Skeletal muscle tissue (tissue), 4 donors: Measurements from ENCODE around the gene IGF1R. TPM values are rescaled to one million over a fixed set of nuclear protein-coding genes. Genes with fewer than 3 reads are reported as not detected.

Experiments used
- H3K27ac ChIP-seq: one replicate; pipeline ENCODE4 v1.7.0; 2013; ENCODE audit warnings: mild to moderate bottlenecking, low read depth, low read length, inconsistent platforms
- H3K27me3 ChIP-seq, 3 donors: one replicate each; pipeline ENCODE4 v1.7.0; 2013; ENCODE audit warnings: low read length in 3 of 3; ENCODE audit not compliant: control insufficient read depth in 3 of 3, insufficient read depth in 3 of 3
- H3K36me3 ChIP-seq, 3 donors: one replicate each; pipeline ENCODE4 v1.7.0; 2013; ENCODE audit warnings: low read length in 3 of 3; ENCODE audit not compliant: control insufficient read depth in 3 of 3, insufficient read depth in 3 of 3
- H3K4me1 ChIP-seq, 3 donors: one replicate each; pipeline ENCODE4 v1.7.0; 2013; ENCODE audit warnings: low read length in 3 of 3, mild to moderate bottlenecking in 3 of 3; ENCODE audit not compliant: control insufficient read depth in 3 of 3, insufficient read depth in 3 of 3
- H3K4me3 ChIP-seq, 3 donors: one replicate each; pipeline ENCODE4 v1.7.0; 2013; ENCODE audit warnings: low read length in 3 of 3
- H3K9ac ChIP-seq, 3 donors: one replicate each; pipeline ENCODE4 v1.7.0; 2013; ENCODE audit warnings: low read length in 3 of 3, mild to moderate bottlenecking in 3 of 3, moderate library complexity in 2 of 3, low read depth in 1 of 3
- H3K9me3 ChIP-seq, 3 donors: one replicate each; pipeline ENCODE4 v1.7.0; 2013; ENCODE audit warnings: low read length in 3 of 3; ENCODE audit not compliant: control insufficient read depth in 3 of 3
- total RNA-seq: library from RNA; depleted of rRNA; stranded (reverse); fragments of >200 nt; gene quantifications from one replicate; pipeline ENCODE4 v1.2.3, GENCODE V29; 2014
- donor health status: Osteomylitis.

The IGF1R gene
- total RNA-seq, 1 donor from 2014 or later = 25.6 TPM

DNA sequence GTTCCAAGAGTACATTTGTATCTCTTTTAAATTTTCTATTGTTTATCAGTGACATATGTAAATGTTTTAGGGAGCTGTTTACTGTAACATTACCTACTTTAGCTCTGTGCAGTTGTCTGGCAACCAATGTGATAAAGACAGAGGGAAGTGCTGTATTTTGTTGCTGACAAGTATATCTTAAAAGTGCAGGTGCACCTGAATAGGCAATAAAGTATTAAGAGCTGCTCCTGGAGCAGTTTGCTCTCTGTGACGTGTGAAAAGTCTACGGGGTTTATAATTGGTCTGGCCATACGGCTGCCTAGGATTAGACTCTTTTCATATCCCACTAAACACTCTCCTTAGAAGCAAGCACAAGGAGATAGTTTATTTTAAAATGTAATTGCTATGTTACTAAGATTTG is 178.3 kb downstream of the IGF1R start:
- Histone ChIP-seq H3K27ac (no peak overlapping the region), H3K27me3 (no peaks in the 10 kb centered on the region), H3K9ac (no peak overlapping the region), H3K9me3 (peaks cover 3 to 20% (median 7%) of the 10 kb centered on the region in 3 donors), H3K4me3 (no peak overlapping the region), H3K36me3 (no peaks in the 10 kb centered on the region), H3K4me1 (peaks cover 0 to 6% (median 0%) of the 10 kb centered on the region in 3 donors)

DNA sequence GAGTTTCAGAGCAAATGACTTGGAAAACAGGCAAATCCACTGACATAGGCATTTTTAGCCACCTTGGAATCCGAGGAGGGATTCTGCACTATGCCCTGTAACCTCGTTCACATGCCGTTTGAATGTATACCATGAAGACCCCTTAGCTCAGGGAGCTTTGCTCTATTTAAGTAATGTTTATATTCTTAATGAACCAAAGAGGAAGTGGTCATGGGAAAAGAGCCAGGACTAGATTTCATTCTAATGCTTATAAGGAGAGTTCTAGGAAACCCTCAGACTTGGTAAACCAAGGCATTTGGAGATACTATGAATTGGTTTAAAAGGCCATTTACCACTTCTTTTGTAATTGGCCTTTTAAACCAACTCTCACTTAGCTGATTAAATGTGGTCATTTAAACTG is 178.9 kb downstream of the IGF1R start:
- Histone ChIP-seq H3K9me3 (peaks cover 3 to 25% (median 9%) of the 10 kb centered on the region in 3 donors), H3K27me3 (no peaks in the 10 kb centered on the region), H3K4me3 (no peak overlapping the region), H3K36me3 (no peaks in the 10 kb centered on the region), H3K9ac (no peak overlapping the region), H3K4me1 (peaks cover 0 to 6% (median 0%) of the 10 kb centered on the region in 3 donors), H3K27ac (no peak overlapping the region)

DNA sequence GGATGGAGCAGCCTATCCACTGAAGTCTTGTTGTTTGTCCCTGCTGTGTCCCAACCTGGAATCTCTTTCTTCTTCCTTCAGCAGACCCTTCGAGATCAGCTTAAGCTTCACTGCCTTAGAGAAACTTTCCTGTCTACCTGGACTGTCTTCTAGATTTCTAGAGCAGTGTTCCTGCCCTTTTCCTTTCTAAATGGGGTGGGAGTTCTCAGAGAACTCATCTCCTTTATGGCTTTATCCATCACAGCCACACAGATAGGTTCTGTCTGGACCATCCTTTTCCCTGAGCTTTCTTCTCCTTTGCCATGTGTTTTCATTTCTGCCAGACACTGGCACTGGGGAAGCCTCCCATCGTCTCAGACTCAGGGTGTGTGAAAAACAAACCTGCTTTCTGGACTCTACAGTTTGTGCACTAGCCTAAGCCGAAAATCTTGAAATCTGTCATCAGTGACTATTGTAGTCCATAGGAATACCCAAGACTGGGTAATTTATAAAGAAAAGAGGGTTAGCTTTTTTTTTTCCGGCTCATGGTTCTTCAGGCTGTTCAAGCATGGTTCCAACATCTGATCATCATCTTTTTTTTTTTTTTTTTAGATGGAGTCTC is 181.8 kb downstream of the IGF1R start:
- no peaks in the 10 kb centered on the region for H3K36me3 ChIP-seq
- no peak overlapping the region for H3K27ac ChIP-seq
- H3K4me3 ChIP-seq = no peak overlapping the region
- no peaks in the 10 kb centered on the region for H3K4me1 ChIP-seq
- no peak overlapping the region for H3K9ac ChIP-seq
- H3K9me3 ChIP-seq = peaks cover 3 to 24% (median 9%) of the 10 kb centered on the region in 3 donors
- H3K27me3 ChIP-seq = no peaks in the 10 kb centered on the region

DNA sequence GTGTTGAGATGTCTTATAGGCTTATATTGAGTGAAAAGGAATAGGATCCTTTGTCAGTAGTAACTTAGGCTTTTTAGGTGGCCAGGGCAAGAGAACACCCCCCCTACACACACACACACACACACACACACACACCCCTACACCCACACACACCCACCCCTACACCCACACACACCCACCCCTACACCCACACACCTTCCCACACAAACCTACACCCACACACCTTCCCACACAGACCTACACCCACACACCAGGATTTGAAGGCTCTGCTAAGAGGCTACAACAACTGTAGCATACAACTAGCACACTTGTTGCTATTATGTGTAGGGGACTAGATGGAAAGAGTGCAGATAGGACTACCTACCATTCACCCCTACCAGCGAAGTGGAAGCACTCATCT is 186.6 kb downstream of the IGF1R start:
- no peaks in the 10 kb centered on the region for H3K27me3 ChIP-seq

DNA sequence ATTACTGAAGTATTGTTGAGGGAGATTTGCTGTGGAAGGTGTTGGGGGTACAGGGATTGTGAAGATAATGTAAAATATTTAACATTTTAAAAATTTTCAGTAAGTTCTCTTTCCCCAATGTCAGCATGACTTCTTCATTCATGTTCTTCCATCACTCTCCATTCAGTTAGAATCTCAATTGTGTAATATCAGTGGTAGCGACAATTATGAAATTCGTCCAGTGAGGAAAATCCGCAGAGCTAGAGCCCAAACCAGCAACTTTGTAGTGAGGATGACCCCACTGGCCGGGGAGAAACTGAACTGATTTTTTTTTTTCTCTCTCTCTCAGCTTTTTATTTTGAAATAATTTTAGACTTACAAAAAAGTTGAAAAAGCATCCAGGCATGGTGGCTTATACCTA is 187.5 kb downstream of the IGF1R start:
- no peak overlapping the region for H3K27ac ChIP-seq
- H3K4me1 ChIP-seq = peaks cover 0 to 10% (median 8%) of the 10 kb centered on the region in 3 donors
- H3K9me3 ChIP-seq = peaks cover 0 to 12% (median 3%) of the 10 kb centered on the region in 3 donors
- no peak overlapping the region for H3K4me3 ChIP-seq
- H3K27me3 ChIP-seq = no peaks in the 10 kb centered on the region
- H3K36me3 ChIP-seq = no peaks in the 10 kb centered on the region
- no peak overlapping the region for H3K9ac ChIP-seq

More for the DNA sequence above, 186.6 kb downstream of the IGF1R start:
- Histone ChIP-seq H3K9ac (no peak overlapping the region), H3K4me3 (no peak overlapping the region), H3K36me3 (no peaks in the 10 kb centered on the region), H3K27ac (no peak overlapping the region), H3K9me3 (peaks cover 3 to 14% (median 4%) of the 10 kb centered on the region in 3 donors), H3K4me1 (peaks cover 0 to 10% (median 8%) of the 10 kb centered on the region in 3 donors)

DNA sequence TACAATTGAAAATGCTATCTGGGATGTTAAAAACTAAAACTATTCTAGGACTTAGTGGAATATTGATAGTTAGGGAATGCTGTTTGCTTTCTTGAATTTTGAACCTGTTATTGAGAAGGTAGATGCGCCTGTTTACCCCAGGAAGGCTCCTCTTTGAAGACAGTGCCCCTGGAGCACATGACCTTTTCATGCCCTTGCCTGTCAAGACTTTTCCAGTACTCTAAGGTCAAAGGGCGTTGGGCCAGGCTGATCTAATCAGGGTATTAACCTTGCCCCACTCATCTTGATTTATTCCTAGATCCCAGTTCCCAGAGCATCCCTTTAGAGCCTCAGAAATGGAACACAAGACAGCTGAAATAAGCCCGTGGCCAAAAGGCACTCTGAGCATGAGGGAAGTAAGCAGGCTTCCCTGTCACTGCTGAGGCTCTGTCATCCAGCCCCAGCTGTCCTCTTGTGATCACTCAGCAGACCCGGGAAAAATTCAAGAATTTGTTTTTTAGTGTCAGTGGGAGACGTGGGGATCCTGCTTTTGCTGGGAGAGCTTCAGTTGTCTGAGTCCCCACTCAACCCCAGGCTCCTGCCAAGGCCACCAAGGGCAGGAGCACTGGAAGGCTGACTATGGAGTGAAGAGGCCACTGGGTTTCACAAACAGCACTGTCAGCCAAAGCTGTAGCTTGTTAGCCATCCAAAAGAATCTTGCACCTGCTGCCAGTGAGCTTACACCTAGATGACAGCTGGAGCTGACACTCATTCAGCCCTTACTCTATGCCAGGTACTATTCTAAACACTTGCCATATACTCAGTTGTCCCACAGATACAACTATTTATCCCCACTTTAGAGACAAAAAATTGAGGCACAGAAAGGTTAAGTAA is 190.3 kb downstream of the IGF1R start:
- Histone ChIP-seq H3K27ac (no peak overlapping the region), H3K9me3 (no peaks in the 10 kb centered on the region), H3K4me3 (no peak overlapping the region), H3K27me3 (no peaks in the 10 kb centered on the region), H3K4me1 (peaks cover 0 to 10% (median 8%) of the 10 kb centered on the region in 3 donors), H3K36me3 (no peaks in the 10 kb centered on the region), H3K9ac (no peak overlapping the region)

DNA sequence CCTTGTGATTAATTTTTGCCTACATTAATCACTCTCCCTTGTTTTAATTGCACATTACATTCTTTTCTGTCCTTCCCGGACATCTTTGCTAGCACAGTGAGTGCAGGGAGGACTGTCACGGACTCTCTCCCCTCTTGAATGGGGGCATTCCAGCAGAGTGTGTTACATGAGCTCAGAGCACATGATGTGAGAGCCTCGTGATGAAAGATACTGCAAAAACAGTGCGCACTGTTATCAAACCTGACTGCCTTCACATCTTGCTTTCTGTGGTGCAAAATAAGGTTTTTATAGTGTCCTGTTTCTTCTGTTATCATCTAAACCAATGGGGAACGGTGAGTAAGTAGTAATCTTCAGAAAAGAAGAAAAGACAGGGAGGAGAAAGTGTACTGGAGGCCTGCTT is 191.7 kb downstream of the IGF1R start:
- H3K9ac ChIP-seq = no peak overlapping the region
- H3K27ac ChIP-seq = no peak overlapping the region

DNA sequence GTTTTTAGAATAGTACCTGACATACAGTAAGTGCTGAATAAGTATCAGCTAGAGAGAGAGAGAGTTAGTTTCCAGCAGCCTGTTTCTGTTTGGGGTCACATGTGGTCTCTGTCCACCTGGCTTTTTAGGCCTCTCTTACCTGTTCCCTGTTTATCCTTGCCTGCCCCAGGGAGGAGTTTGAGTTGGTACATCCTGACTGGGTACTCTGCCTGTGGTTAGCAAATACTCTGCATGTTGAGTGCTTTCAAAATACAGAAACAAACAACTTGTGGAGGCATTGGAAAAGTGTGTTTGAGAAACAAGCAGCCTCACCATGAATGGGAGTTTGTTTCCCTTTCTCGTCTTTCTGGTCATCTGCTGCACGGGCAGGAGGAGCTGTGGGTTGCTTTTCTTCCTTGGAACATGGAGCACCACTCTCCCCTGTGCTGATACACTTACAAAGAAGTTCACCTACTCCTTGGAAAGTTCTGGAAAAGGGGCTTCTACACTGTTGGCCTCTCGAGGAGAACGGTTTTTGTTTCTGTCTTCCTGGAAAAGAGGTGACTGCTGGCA is 193.2 kb downstream of the IGF1R start:
- H3K9me3 ChIP-seq = no peaks in the 10 kb centered on the region
- no peaks in the 10 kb centered on the region for H3K36me3 ChIP-seq
- H3K4me1 ChIP-seq = peaks cover 0 to 10% (median 8%) of the 10 kb centered on the region in 3 donors
- no peak overlapping the region for H3K9ac ChIP-seq
- H3K27me3 ChIP-seq = no peaks in the 10 kb centered on the region
- H3K27ac ChIP-seq = no peak overlapping the region
- no peak overlapping the region for H3K4me3 ChIP-seq

More for the DNA sequence above, 191.7 kb downstream of the IGF1R start:
- H3K9me3 ChIP-seq = no peaks in the 10 kb centered on the region
- H3K4me1 ChIP-seq = peaks cover 0 to 10% (median 8%) of the 10 kb centered on the region in 3 donors
- H3K4me3 ChIP-seq = no peak overlapping the region
- H3K36me3 ChIP-seq = no peaks in the 10 kb centered on the region
- no peaks in the 10 kb centered on the region for H3K27me3 ChIP-seq

DNA sequence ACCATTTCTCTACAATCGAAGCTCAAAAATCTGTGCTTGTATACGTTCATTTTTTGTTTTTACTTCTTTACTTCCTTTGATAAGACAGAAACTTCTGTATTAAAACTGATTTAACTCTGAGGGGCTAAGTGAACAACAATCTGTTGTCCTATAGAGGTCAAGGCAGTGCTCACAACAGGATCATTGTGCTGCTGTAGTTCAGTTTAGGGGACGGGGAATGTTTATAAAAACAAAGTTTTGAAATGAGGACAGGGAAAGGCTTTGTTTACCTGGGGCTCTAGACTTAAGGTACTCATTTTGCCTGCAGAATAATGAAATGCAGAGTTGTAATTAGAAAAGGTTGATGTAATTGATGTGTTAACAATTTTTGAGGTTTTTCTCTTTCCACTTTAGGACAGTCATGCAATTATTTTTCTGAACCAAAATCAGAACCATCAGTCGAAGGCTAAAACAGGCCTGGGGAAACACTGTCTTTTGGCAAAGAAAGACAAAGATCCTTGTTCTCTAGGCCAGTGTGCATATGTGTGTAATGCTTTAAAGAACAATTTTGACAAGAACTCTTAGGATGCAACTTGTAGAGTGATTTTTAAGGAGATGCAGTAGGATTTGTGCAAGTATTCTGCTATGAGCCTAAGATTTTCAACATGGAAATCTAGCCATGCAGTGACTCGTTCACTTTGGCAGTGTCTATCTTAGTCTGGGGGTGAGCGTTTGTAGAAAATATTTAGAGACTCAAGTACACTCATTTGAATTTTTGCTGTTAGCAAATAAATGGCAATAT is 194.0 kb downstream of the IGF1R start:
- H3K4me1 ChIP-seq = peaks cover 0 to 10% (median 8%) of the 10 kb centered on the region in 3 donors
- H3K36me3 ChIP-seq = no peaks in the 10 kb centered on the region
- no peaks in the 10 kb centered on the region for H3K9me3 ChIP-seq
- H3K4me3 ChIP-seq = no peak overlapping the region
- H3K27me3 ChIP-seq = no peaks in the 10 kb centered on the region
- no peak overlapping the region for H3K9ac ChIP-seq
- H3K27ac ChIP-seq = no peak overlapping the region
